Measurements from ENCODE around the gene SLC25A40.
"Not testable (repeated sequence)": the region's sequence is repeated elsewhere in the genome, so short reads cannot be mapped to it uniquely, and the experiment has no call there.

The SLC25A40 gene

DNA sequence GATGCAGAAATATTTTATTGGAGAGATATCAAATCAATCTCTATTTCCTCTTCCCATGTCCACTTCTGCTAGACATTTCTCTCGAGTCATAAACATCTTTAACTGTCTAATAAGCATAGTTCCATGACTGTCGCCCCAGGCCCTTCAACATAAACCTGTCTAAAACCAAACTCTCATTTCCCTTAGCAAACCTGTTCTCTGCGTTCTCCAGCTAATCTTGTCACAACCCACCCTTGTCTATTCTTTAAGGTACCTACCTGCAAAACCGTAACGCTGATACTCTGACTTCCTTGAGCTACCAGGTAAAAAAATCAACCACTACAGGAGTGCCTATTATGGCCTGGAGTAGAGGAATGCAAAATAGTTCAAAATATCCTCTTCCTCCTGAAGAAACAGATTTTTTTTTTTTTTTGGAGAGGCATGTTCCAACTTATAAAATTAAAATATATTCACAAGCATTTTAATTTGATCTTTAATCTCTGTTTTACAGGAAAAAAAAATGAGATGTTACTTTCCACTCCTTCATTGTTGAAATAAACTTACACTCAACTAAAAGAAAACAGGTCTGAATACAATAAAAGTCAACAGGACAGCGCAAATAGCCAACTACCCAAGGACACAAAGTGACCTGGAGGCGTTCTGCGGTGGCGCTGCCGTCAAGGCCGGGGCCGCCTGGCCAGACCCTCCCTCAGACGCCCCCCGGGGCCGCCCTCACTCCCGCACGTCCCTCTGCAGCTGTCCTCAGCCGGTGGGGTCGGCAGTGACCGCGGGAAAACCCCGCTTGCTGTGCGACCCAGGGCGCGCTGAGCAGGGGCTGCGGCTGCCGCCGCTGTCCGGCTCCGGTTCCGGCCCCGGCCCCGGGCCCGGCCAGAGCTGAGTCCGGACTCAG is 765 bp downstream of the SLC25A40 start:
- no peaks in the 10 kb centered on the region for H3K27me3 ChIP-seq (ENCODE audit: insufficient read depth, low read length, poor library complexity)
- H3K4ac ChIP-seq (ENCODE audit: low read depth, low read length) = no peak overlapping the region
- DNase-seq = peak; percentile 11
- H3K4me1 ChIP-seq (ENCODE audit: control insufficient read depth, low read depth, low read length) = peaks cover 4% of the 10 kb centered on the region
- WGBS (ENCODE audit: extremely low coverage, insufficient coverage, low lambda C conversion rate) = no CpG with 5 or more reads among the region's 35 CpGs
- peak overlapping the region; percentile 89 for H3K56ac ChIP-seq (ENCODE audit: low read length)
- H3K79me2 ChIP-seq (ENCODE audit: control insufficient read depth, insufficient read depth, low read length) = peaks cover 42% of the 10 kb centered on the region
- no peak overlapping the region for H2BK15ac ChIP-seq (replicated peaks; ENCODE audit: low read depth)
- peak overlapping the region; percentile 15 for H2BK5ac ChIP-seq (ENCODE audit: low read length)
- H3K4me2 ChIP-seq (ENCODE audit: low read length) = peak overlapping the region; percentile 77
- H2BK120ac ChIP-seq (ENCODE audit: low read depth, low read length) = peak overlapping the region; percentile 86
- no peak overlapping the region for H3K23ac ChIP-seq (ENCODE audit: low read length)
- H4K5ac ChIP-seq (ENCODE audit: low read length) = no peak overlapping the region
- no peak overlapping the region for H2AK5ac ChIP-seq (ENCODE audit: low read length)
- no peak overlapping the region for H4K8ac ChIP-seq (ENCODE audit: low read depth, low read length)
- peak overlapping the region; percentile 70 for H3K18ac ChIP-seq (ENCODE audit: low read length)
- H3K27ac ChIP-seq (ENCODE audit: low read depth, low read length) = peak overlapping the region; percentile 99
- H3K9ac ChIP-seq (ENCODE audit: low read length) = peak overlapping the region; percentile 83
- H3K36me3 ChIP-seq (ENCODE audit: control insufficient read depth, insufficient read depth, low read length) = no peaks in the 10 kb centered on the region
- H3K79me1 ChIP-seq (ENCODE audit: low read length) = peaks cover 7% of the 10 kb centered on the region
- H3K4me3 ChIP-seq (ENCODE audit: low read length) = peak overlapping the region; percentile 75

DNA sequence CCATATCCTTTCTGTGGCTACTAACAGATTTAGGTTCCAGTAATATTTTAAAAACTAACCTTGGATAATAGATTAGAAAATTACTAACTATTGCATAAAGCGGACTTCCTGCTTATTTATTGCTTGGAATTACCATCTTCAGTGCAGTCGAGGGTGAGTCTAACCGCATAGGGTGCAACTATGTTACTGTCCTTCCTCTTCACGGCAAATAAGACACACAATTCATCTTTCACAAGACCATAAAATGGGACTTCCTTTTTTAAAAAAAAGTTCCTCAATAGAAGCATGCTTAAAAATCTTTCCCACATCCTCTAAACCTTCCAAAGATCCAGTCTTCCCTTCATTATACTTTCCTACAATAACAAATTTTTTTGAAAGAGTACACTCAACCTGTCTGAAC is 2.1 kb downstream of the SLC25A40 start:
- H3K36me3 ChIP-seq (ENCODE audit: control insufficient read depth, insufficient read depth, low read length) = no peaks in the 10 kb centered on the region
- no peak overlapping the region for H4K8ac ChIP-seq (ENCODE audit: low read depth, low read length)
- H3K79me1 ChIP-seq (ENCODE audit: low read length) = peaks cover 8% of the 10 kb centered on the region
- peaks cover 34% of the 10 kb centered on the region for H3K79me2 ChIP-seq (ENCODE audit: control insufficient read depth, insufficient read depth, low read length)
- H3K4me3 ChIP-seq (ENCODE audit: low read length) = no peak overlapping the region
- H3K56ac ChIP-seq (ENCODE audit: low read length) = no peak overlapping the region
- no CpG with 5 or more reads among the region's 4 CpGs for WGBS (ENCODE audit: extremely low coverage, insufficient coverage, low lambda C conversion rate)
- no peak overlapping the region for H3K23ac ChIP-seq (ENCODE audit: low read length)
- H3K27me3 ChIP-seq (ENCODE audit: insufficient read depth, low read length, poor library complexity) = no peaks in the 10 kb centered on the region
- no peak overlapping the region for H4K5ac ChIP-seq (ENCODE audit: low read length)
- no peak overlapping the region for H3K9ac ChIP-seq (ENCODE audit: low read length)
- no peak for DNase-seq
- H2AK5ac ChIP-seq (ENCODE audit: low read length) = no peak overlapping the region
- H3K27ac ChIP-seq (ENCODE audit: low read depth, low read length) = no peak overlapping the region
- no peak overlapping the region for H3K4me2 ChIP-seq (ENCODE audit: low read length)
- no peak overlapping the region for H2BK5ac ChIP-seq (ENCODE audit: low read length)
- H2BK15ac ChIP-seq (replicated peaks; ENCODE audit: low read depth) = no peak overlapping the region
- no peak overlapping the region for H2BK120ac ChIP-seq (ENCODE audit: low read depth, low read length)
- no peak overlapping the region for H3K18ac ChIP-seq (ENCODE audit: low read length)
- H3K4me1 ChIP-seq (ENCODE audit: control insufficient read depth, low read depth, low read length) = peaks cover 4% of the 10 kb centered on the region
- H3K4ac ChIP-seq (ENCODE audit: low read depth, low read length) = no peak overlapping the region

DNA sequence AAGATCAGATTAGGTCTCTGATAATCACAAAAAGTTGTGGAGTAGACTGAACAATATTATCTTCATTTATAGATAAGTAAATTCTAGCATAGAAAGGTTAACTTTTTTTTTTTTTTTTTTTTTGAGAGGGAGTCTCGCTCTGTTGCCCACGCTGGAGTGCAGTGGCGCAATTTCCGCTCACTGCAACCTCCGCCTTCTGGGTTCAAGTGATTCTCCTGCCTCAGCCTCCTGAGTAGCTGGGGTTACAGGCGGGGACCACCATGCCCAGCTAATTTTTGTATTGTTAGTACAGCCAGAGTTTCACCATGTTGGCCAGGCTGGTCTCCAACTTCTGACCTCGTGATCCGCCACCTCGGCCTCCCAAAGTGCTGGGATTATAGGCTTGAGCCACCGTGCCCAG is 2.8 kb downstream of the SLC25A40 start:
- not testable (repeated sequence) for H2BK5ac ChIP-seq (ENCODE audit: low read length); H2BK15ac ChIP-seq (replicated peaks; ENCODE audit: low read depth); H3K4me3 ChIP-seq (ENCODE audit: low read length); DNase-seq; H3K4me1 ChIP-seq (ENCODE audit: control insufficient read depth, low read depth, low read length); H3K36me3 ChIP-seq (ENCODE audit: control insufficient read depth, insufficient read depth, low read length); H4K5ac ChIP-seq (ENCODE audit: low read length); H3K27me3 ChIP-seq (ENCODE audit: insufficient read depth, low read length, poor library complexity); H3K4me2 ChIP-seq (ENCODE audit: low read length); H3K18ac ChIP-seq (ENCODE audit: low read length); H3K9ac ChIP-seq (ENCODE audit: low read length); H3K4ac ChIP-seq (ENCODE audit: low read depth, low read length); H2BK120ac ChIP-seq (ENCODE audit: low read depth, low read length); H3K79me1 ChIP-seq (ENCODE audit: low read length); H4K8ac ChIP-seq (ENCODE audit: low read depth, low read length); H2AK5ac ChIP-seq (ENCODE audit: low read length); H3K56ac ChIP-seq (ENCODE audit: low read length); H3K23ac ChIP-seq (ENCODE audit: low read length); H3K27ac ChIP-seq (ENCODE audit: low read depth, low read length)
- no CpG with 5 or more reads among the region's 10 CpGs for WGBS (ENCODE audit: extremely low coverage, insufficient coverage, low lambda C conversion rate)
- peaks cover 29% of the 10 kb centered on the region for H3K79me2 ChIP-seq (ENCODE audit: control insufficient read depth, insufficient read depth, low read length)

DNA sequence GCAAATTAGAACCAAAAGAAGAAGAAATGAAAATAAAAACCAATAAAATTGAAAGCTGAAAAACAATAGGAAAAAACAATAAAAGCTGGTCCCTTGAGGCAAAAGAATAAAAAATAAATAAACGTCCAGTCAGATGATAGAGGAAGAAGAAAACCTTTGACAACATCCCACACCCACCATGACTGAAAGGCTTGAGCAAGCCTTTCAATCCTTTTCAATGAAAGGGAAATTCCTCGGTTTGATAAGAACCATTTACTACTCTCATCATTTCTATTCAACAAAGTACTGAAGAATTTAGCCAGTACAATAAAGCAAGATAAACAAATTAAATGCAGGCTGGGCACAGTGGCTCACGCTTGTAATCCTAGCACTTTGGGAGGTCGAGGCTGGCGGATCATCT is 3.8 kb downstream of the SLC25A40 start:
- Histone ChIP-seq H3K18ac (ENCODE audit: low read length) (no peak overlapping the region), H3K4me1 (ENCODE audit: control insufficient read depth, low read depth, low read length) (peaks cover 4% of the 10 kb centered on the region), H4K8ac (ENCODE audit: low read depth, low read length) (no peak overlapping the region), H3K79me2 (ENCODE audit: control insufficient read depth, insufficient read depth, low read length) (peaks cover 21% of the 10 kb centered on the region), H3K4ac (ENCODE audit: low read depth, low read length) (no peak overlapping the region), H3K27me3 (ENCODE audit: insufficient read depth, low read length, poor library complexity) (no peaks in the 10 kb centered on the region), H3K79me1 (ENCODE audit: low read length) (peaks cover 10% of the 10 kb centered on the region), H2BK15ac (replicated peaks; ENCODE audit: low read depth) (no peak overlapping the region), H2BK120ac (ENCODE audit: low read depth, low read length) (no peak overlapping the region), H2AK5ac (ENCODE audit: low read length) (no peak overlapping the region), H3K23ac (ENCODE audit: low read length) (no peak overlapping the region), H3K27ac (ENCODE audit: low read depth, low read length) (no peak overlapping the region), H3K9ac (ENCODE audit: low read length) (no peak overlapping the region), H3K4me3 (ENCODE audit: low read length) (no peak overlapping the region), H2BK5ac (ENCODE audit: low read length) (no peak overlapping the region), H3K4me2 (ENCODE audit: low read length) (no peak overlapping the region), H3K36me3 (ENCODE audit: control insufficient read depth, insufficient read depth, low read length) (no peaks in the 10 kb centered on the region), H3K56ac (ENCODE audit: low read length) (no peak overlapping the region), H4K5ac (ENCODE audit: low read length) (no peak overlapping the region)
- no CpG with 5 or more reads among the region's 5 CpGs for WGBS (ENCODE audit: extremely low coverage, insufficient coverage, low lambda C conversion rate)
- DNase-seq = peak; percentile 16

DNA sequence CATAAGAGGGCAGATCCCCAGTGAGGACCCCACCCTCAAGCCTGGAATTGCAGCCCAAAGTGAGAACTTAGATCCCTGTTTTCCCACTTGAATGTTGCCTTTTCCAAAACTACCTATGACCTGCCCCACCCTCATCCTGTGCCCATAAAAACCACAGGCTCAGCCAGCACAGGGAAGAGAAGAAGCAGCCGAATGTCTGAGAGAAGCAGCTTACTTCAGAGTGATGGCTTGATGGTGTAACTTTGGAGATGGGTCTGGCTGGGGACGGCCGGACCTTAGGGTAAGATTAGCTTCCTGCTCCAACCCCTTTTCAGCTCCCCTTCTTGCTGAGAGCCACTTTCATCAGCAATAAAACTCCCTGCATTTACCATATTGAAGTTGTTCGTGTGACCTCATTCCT is 5.7 kb downstream of the SLC25A40 start:
- H4K5ac ChIP-seq (ENCODE audit: low read length) = no peak overlapping the region
- H3K56ac ChIP-seq (ENCODE audit: low read length) = no peak overlapping the region
- no peak overlapping the region for H2BK5ac ChIP-seq (ENCODE audit: low read length)
- peaks cover 4% of the 10 kb centered on the region for H3K4me1 ChIP-seq (ENCODE audit: control insufficient read depth, low read depth, low read length)
- no peak overlapping the region for H2BK15ac ChIP-seq (replicated peaks; ENCODE audit: low read depth)
- no peak overlapping the region for H3K4ac ChIP-seq (ENCODE audit: low read depth, low read length)
- H3K9ac ChIP-seq (ENCODE audit: low read length) = no peak overlapping the region
- H3K4me2 ChIP-seq (ENCODE audit: low read length) = no peak overlapping the region
- H3K23ac ChIP-seq (ENCODE audit: low read length) = no peak overlapping the region
- H3K36me3 ChIP-seq (ENCODE audit: control insufficient read depth, insufficient read depth, low read length) = no peaks in the 10 kb centered on the region
- no peak overlapping the region for H3K18ac ChIP-seq (ENCODE audit: low read length)
- peaks cover 10% of the 10 kb centered on the region for H3K79me1 ChIP-seq (ENCODE audit: low read length)
- H2AK5ac ChIP-seq (ENCODE audit: low read length) = no peak overlapping the region
- H2BK120ac ChIP-seq (ENCODE audit: low read depth, low read length) = no peak overlapping the region
- H4K8ac ChIP-seq (ENCODE audit: low read depth, low read length) = no peak overlapping the region
- DNase-seq = no peak
- no CpG with 5 or more reads among the region's 4 CpGs for WGBS (ENCODE audit: extremely low coverage, insufficient coverage, low lambda C conversion rate)
- peaks cover 17% of the 10 kb centered on the region for H3K79me2 ChIP-seq (ENCODE audit: control insufficient read depth, insufficient read depth, low read length)
- no peaks in the 10 kb centered on the region for H3K27me3 ChIP-seq (ENCODE audit: insufficient read depth, low read length, poor library complexity)
- no peak overlapping the region for H3K27ac ChIP-seq (ENCODE audit: low read depth, low read length)
- H3K4me3 ChIP-seq (ENCODE audit: low read length) = no peak overlapping the region
